BE2C (cell line): ENCODE measurements around the gene INTS3.

Experiments used
- DNase-seq: peaks from one replicate; pipeline ENCODE4 v3.0.0-alpha.2; 2020
- H3K27me3 ChIP-seq: fragments of 250-450 bp; sonication (Bioruptor Pico); 2 replicates; pipeline ENCODE4 v1.5.1; 2020; ENCODE audit warnings: mild to moderate bottlenecking
- H3K36me3 ChIP-seq: fragments of 250-450 bp; sonication (Bioruptor Pico); 2 replicates; pipeline ENCODE4 v1.5.1; 2020; ENCODE audit warnings: mild to moderate bottlenecking
- H3K4me1 ChIP-seq: fragments of 250-450 bp; sonication (Bioruptor Pico); 2 replicates; pipeline ENCODE4 v1.5.1; 2020
- H3K4me3 ChIP-seq: 2 replicates; pipeline ENCODE4 v1.5.1; 2011; ENCODE audit warnings: low read depth, low read length
- H3K9me3 ChIP-seq: fragments of 250-450 bp; sonication (Bioruptor Pico); 2 replicates; pipeline ENCODE4 v1.5.1; 2020
- TF ChIP-seq, protein P1 (sequence below): IDR thresholded peaks from 2 replicates; pipeline ENCODE4 v1.5.1; 2012; ENCODE audit warnings: mild to moderate bottlenecking, low read depth, low read length

The INTS3 gene

GRCh38 chr1:153800516-153800915 is 72.7 kb downstream of the INTS3 start:
- no peak for DNase-seq
- no peak overlapping the region for H3K4me3 ChIP-seq
- no peaks in the 10 kb centered on the region for H3K36me3 ChIP-seq
- no peaks in the 10 kb centered on the region for H3K27me3 ChIP-seq
- TF ChIP-seq, protein P1, sequence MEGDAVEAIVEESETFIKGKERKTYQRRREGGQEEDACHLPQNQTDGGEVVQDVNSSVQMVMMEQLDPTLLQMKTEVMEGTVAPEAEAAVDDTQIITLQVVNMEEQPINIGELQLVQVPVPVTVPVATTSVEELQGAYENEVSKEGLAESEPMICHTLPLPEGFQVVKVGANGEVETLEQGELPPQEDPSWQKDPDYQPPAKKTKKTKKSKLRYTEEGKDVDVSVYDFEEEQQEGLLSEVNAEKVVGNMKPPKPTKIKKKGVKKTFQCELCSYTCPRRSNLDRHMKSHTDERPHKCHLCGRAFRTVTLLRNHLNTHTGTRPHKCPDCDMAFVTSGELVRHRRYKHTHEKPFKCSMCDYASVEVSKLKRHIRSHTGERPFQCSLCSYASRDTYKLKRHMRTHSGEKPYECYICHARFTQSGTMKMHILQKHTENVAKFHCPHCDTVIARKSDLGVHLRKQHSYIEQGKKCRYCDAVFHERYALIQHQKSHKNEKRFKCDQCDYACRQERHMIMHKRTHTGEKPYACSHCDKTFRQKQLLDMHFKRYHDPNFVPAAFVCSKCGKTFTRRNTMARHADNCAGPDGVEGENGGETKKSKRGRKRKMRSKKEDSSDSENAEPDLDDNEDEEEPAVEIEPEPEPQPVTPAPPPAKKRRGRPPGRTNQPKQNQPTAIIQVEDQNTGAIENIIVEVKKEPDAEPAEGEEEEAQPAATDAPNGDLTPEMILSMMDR: no peak
- no peaks in the 10 kb centered on the region for H3K9me3 ChIP-seq
- H3K4me1 ChIP-seq: 0 out of 2 replicates have a peak, but pooled peaks cover 4% of the 10 kb centered on the region

DNA sequence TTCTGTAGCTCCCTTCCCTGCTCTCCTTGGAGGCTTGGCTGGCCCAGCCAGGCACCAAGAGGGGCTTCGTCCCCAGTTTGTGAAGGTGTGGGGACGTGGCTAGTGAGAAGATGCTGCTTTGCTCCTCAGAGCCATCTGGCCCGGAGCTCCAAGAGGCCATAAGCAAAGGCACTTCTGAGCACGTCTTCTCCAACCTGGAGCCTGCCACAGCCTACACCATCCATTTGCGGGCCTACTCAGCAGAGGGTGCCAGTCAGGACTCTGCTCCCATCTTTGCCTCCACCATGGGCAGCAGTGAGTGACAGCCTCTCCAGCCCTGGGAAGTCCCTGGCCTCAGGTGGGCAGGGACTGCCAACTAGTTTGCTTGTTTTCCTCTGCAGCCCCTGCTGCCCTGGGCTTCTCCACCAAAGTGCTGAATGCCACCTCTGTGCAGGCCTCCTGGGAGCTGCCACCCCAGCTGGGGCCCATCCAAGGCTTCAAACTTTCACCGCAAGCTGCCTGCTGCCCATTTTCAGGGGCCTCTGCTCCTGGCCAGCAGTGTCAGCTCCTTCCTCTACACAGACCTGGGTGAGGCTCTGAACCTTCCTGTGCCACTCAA is 73.3 kb downstream of the INTS3 start:
- Histone ChIP-seq H3K4me3 (no peak overlapping the region), H3K27me3 (no peaks in the 10 kb centered on the region), H3K4me1 (0 out of 2 replicates have a peak, but pooled peaks cover 4% of the 10 kb centered on the region), H3K36me3 (no peaks in the 10 kb centered on the region), H3K9me3 (no peaks in the 10 kb centered on the region)
- DNase-seq: no peak
- TF ChIP-seq, protein P1: no peak

- H3K9me3 ChIP-seq: no peaks in the 10 kb centered on the region
- H3K27me3 ChIP-seq: no peaks in the 10 kb centered on the region
- H3K4me1 ChIP-seq: 0 out of 2 replicates have a peak, but pooled peaks cover 4% of the 10 kb centered on the region
- H3K4me3 ChIP-seq: no peak overlapping the region
- H3K36me3 ChIP-seq: no peaks in the 10 kb centered on the region; the same call in 1 of the 2 replicates
- TF ChIP-seq, protein P1: no peak
- no peak for DNase-seq
Observed at GRCh38 chr1:153801786-153802697, 74.2 kb downstream of the INTS3 start.

DNA sequence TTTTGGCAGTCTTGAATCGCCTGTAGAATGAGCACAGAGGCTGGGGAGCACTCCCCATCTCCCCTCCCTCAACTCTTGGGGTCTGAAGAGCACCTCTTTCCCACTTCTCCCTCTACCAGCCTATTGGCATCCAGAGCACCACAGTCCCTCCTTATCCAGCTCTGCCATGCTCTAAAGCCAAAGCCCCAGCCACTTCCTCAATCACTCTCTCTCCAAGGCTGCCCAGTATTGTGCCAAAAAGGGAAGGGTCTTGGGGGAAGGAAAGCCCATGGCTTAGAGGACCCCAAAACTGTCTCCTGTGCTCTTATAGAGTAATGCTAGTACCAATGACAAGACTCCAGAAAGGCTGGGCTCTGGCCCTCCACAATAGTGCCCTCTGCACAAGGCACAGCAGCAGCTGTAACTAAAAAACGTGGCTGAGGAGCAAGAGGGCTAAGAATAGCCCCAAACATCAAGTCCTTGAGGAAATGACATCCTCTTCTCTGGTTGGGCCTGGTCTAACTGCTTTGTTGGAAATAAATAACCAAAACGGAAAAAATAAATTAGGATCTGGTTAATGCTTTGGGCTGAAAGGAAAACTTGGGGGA is 75.7 kb downstream of the INTS3 start:
- H3K36me3 ChIP-seq: peaks cover 4% of the 10 kb centered on the region; the same call in 1 of the 2 replicates
- TF ChIP-seq, protein P1: no peak
- H3K27me3 ChIP-seq: no peaks in the 10 kb centered on the region
- 0 out of 2 replicates have a peak, but pooled peaks cover 4% of the 10 kb centered on the region for H3K4me1 ChIP-seq
- H3K9me3 ChIP-seq: no peaks in the 10 kb centered on the region
- no peak overlapping the region for H3K4me3 ChIP-seq
- no peak for DNase-seq

- H3K27me3 ChIP-seq: no peaks in the 10 kb centered on the region
- 0 out of 2 replicates have a peak, but pooled peaks cover 4% of the 10 kb centered on the region for H3K4me1 ChIP-seq
- H3K4me3 ChIP-seq: no peak overlapping the region
- peaks cover 4% of the 10 kb centered on the region; the same call in 1 of the 2 replicates for H3K36me3 ChIP-seq
- TF ChIP-seq, protein P1: no peak
- DNase-seq: no peak
- H3K9me3 ChIP-seq: no peaks in the 10 kb centered on the region
Observed at GRCh38 chr1:153804112-153804511, 76.3 kb downstream of the INTS3 start.
